Right atrium auricular region (tissue), 2 donors: ENCODE results near the gene FBXO2. TPM values are rescaled to one million over a fixed set of nuclear protein-coding genes. Genes with fewer than 3 reads are reported as not detected.

Experiments
- DNase-seq: peaks from one replicate; pipeline ENCODE4 v3.0.0-alpha.2; 2019; ENCODE audit warnings: low spot score
- H3K27ac ChIP-seq, 2 donors: fragments of 200-600 bp; sonication (generic); 1 replicate in 1 of 2; 2 replicates in 1 of 2; pipeline ENCODE4 v1.5.1; 2016 to 2019
- H3K27me3 ChIP-seq, 2 donors: fragments of 200-600 bp; sonication (generic); one replicate each; pipeline versions ENCODE4 v1.5.1 to v1.6.0; 2017 to 2019
- H3K36me3 ChIP-seq: fragments of 200-600 bp; sonication (generic); one replicate; pipeline ENCODE4 v1.5.1; 2016
- H3K4me1 ChIP-seq, 2 donors: fragments of 200-600 bp; sonication (generic); one replicate each; pipeline versions ENCODE4 v1.5.1 to v1.6.0; 2017 to 2019
- H3K4me3 ChIP-seq, 2 donors: fragments of 200-600 bp; sonication (generic); 1 replicate in 1 of 2; 2 replicates in 1 of 2; pipeline ENCODE4 v1.5.1; 2017 to 2019; ENCODE audit warnings: mild to moderate bottlenecking in 1 of 2, moderate library complexity in 1 of 2
- H3K9me3 ChIP-seq, 2 donors: fragments of 200-600 bp; sonication (generic); one replicate each; pipeline ENCODE4 v1.5.1; 2019
- total RNA-seq, 2 donors: library from RNA; depleted of rRNA; stranded (reverse); fragments of >200 nt; gene quantifications; one replicate each; pipeline ENCODE4 v1.1.0, GENCODE V29; 2016
- TF ChIP-seq, protein P1 (sequence below), 2 donors: fragments of 200-600 bp; sonication (generic); IDR thresholded peaks; one replicate each; pipeline ENCODE4 v1.5.1; 2019; ENCODE audit warnings: antibody characterized with exemption in 2 of 2

FBXO2 gene
- total RNA-seq, 2 donors from 2014 or later, result 2.5 to 16.7 TPM

GRCh38 chr1:11700601-11701467, 46.6 kb upstream of the FBXO2 start:
- DNase-seq, result no peak
- peaks cover 0 to 11% of the 10 kb centered on the region in 2 donors for H3K4me1 ChIP-seq
- peaks cover 0 to 6% of the 10 kb centered on the region in 2 donors for H3K27me3 ChIP-seq
- H3K36me3 ChIP-seq, result no peaks in the 10 kb centered on the region
- no peak overlapping the region for H3K4me3 ChIP-seq
- TF ChIP-seq, protein P1, sequence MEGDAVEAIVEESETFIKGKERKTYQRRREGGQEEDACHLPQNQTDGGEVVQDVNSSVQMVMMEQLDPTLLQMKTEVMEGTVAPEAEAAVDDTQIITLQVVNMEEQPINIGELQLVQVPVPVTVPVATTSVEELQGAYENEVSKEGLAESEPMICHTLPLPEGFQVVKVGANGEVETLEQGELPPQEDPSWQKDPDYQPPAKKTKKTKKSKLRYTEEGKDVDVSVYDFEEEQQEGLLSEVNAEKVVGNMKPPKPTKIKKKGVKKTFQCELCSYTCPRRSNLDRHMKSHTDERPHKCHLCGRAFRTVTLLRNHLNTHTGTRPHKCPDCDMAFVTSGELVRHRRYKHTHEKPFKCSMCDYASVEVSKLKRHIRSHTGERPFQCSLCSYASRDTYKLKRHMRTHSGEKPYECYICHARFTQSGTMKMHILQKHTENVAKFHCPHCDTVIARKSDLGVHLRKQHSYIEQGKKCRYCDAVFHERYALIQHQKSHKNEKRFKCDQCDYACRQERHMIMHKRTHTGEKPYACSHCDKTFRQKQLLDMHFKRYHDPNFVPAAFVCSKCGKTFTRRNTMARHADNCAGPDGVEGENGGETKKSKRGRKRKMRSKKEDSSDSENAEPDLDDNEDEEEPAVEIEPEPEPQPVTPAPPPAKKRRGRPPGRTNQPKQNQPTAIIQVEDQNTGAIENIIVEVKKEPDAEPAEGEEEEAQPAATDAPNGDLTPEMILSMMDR (IDR thresholded peaks at IDR 0.05), result no peak
- no peak overlapping the region for H3K27ac ChIP-seq
- H3K9me3 ChIP-seq, result no peaks in the 10 kb centered on the region

GRCh38 chr1:11697893-11698210, 43.6 kb upstream of the FBXO2 start:
- no peak for DNase-seq
- Histone ChIP-seq H3K4me1 (peaks cover 0 to 19% of the 10 kb centered on the region in 2 donors), H3K27ac (no peak overlapping the region), H3K9me3 (no peaks in the 10 kb centered on the region), H3K4me3 (no peak overlapping the region), H3K36me3 (no peaks in the 10 kb centered on the region), H3K27me3 (peaks cover 6 to 9% of the 10 kb centered on the region in 2 donors)
- TF ChIP-seq, protein P1 (IDR thresholded peaks at IDR 0.05), result no peak

- TF ChIP-seq, protein P1 (IDR thresholded peaks at IDR 0.05), result no peak
- Histone ChIP-seq H3K36me3 (no peaks in the 10 kb centered on the region), H3K4me1 (peaks cover 0 to 21% of the 10 kb centered on the region in 2 donors), H3K9me3 (no peaks in the 10 kb centered on the region), H3K27ac (no peak overlapping the region), H3K27me3 (peaks cover 6 to 13% of the 10 kb centered on the region in 2 donors), H3K4me3 (no peak overlapping the region)
- DNase-seq, result no peak
Observed at GRCh38 chr1:11697188-11697892, 43.1 kb upstream of the FBXO2 start.

DNA sequence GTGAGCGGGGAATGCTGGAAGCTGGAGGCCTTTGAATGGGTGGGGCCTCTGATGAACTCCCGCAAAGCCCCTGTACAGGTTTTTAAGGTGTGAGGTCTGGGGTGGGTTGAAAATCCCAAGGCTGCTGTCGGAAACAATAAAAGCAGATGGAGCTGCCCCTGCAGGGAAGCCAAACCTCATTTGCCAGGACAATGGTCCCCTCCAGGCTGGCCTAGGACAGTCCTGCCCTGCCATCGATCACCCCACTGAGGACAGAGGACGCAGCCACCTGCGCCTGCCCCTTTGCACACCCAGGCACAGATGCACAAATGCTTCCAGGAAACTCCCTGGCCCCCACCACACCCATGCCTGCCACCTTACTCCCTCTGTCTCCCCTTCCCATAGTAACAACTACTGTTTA, 41.6 kb upstream of the FBXO2 start:
- H3K4me3 ChIP-seq, result no peak overlapping the region
- TF ChIP-seq, protein P1 (IDR thresholded peaks at IDR 0.05), result no peak
- H3K4me1 ChIP-seq, result peaks cover 0 to 26% of the 10 kb centered on the region in 2 donors
- DNase-seq, result no peak
- H3K27ac ChIP-seq, result no peak overlapping the region
- peaks cover 8 to 27% of the 10 kb centered on the region in 2 donors for H3K27me3 ChIP-seq
- H3K9me3 ChIP-seq, result no peaks in the 10 kb centered on the region
- H3K36me3 ChIP-seq, result no peaks in the 10 kb centered on the region

GRCh38 chr1:11693917-11694316, 39.7 kb upstream of the FBXO2 start:
- no peak overlapping the region for H3K4me3 ChIP-seq
- no peak overlapping the region for H3K27ac ChIP-seq
- no peak for DNase-seq
- no peaks in the 10 kb centered on the region for H3K36me3 ChIP-seq
- TF ChIP-seq, protein P1 (IDR thresholded peaks at IDR 0.05), result no peak
- H3K4me1 ChIP-seq, result peaks cover 0 to 31% of the 10 kb centered on the region in 2 donors
- H3K9me3 ChIP-seq, result no peaks in the 10 kb centered on the region
- peaks cover 9 to 33% of the 10 kb centered on the region in 2 donors for H3K27me3 ChIP-seq
